ENCODE data around the gene GPR142. TPM values are rescaled to one million over a fixed set of nuclear protein-coding genes. Genes with fewer than 3 reads are reported as not detected.
A peak's percentile ranks its signal among the peaks of the same experiment; 100 is the strongest.

Gene GPR142
- total and polyA plus RNA-seq, 2 of the 13 experiments (the other 11 are each of a cell fraction or from before 2014, with no cell fraction given), result not detected

DNA sequence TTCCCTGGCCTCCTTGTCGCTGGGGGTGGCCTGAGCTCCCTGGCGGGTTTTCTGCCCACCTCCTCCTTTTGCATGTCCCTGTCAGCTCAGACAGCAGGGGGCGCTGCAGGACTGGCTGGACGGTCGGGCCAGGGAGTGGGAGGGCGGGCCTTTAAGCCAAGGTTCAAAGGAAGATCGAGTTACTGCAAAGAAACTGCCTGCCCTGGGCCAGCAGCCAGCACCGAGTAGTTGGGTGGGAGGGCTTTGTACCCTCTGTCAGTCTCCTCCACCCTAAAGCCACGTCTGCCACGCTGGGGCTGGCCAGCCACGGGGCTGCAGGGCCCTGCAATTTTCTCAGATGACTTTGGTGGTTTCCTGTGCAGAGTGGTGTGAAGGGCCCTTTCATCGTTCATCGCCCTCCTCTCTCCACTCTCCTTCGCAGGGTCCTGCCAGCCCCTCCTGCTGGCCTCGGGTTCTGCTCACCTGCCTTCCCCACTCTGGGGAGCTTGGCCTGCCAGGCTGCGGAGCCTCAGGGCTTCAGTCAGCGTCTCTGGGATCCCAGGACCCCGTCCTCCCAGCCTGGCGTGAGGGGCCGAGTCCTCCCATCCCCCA, 12.3 kb downstream of the GPR142 start (continued):
- TF ChIP-seq MTA3 (CRISPR knock-in tag; IDR thresholded peaks at IDR 0.05) (no peak), ZNF230 (CRISPR knock-in tag; IDR thresholded peaks at IDR 0.05) (0 out of 2 replicates have a peak, but pooled peaks have one; percentile 45), KLF12 (CRISPR knock-in tag; IDR thresholded peaks at IDR 0.05; ENCODE audit: borderline replicate concordance) (0 out of 2 replicates have a peak, but pooled peaks have one; percentile 58), ZNF775 (CRISPR knock-in tag; IDR thresholded peaks at IDR 0.05; ENCODE audit: borderline replicate concordance) (no peak), THAP11 (CRISPR knock-in tag; IDR thresholded peaks at IDR 0.05) (peak; percentile 56; the same call in 1 of the 2 replicates), MAZ (IDR thresholded peaks at IDR 0.05; ENCODE audit: borderline replicate concordance, low read depth, low read length) (peak; percentile 71; the same call in 1 of the 2 replicates), MAZ (CRISPR knock-in tag; IDR thresholded peaks at IDR 0.05; ENCODE audit: low read depth) (no peak; the same call in 1 of the 2 replicates), MEF2D (CRISPR knock-in tag; IDR thresholded peaks at IDR 0.05) (peak; percentile 53; the same call in 1 of the 2 replicates), ZKSCAN1 (IDR thresholded peaks at IDR 0.05; ENCODE audit: low read length) (peak; percentile 24; the same call in 1 of the 2 replicates), MED1 (CRISPR knock-in tag; IDR thresholded peaks at IDR 0.05) (peak; percentile 63), MEIS2 (CRISPR knock-in tag; IDR thresholded peaks at IDR 0.05) (peak; percentile 26; the same call in 1 of the 2 replicates), YEATS2 (CRISPR knock-in tag; IDR thresholded peaks at IDR 0.05; ENCODE audit: borderline replicate concordance) (peak; percentile 54; the same call in 1 of the 2 replicates), ZNF556 (CRISPR knock-in tag; IDR thresholded peaks at IDR 0.05; ENCODE audit: borderline replicate concordance) (peak; percentile 86; the same call in 1 of the 2 replicates), HDAC1 (CRISPR knock-in tag; IDR thresholded peaks at IDR 0.05) (peak; percentile 41), ZNF839 (CRISPR knock-in tag; IDR thresholded peaks at IDR 0.05; ENCODE audit: borderline replicate concordance) (0 out of 2 replicates have a peak, but pooled peaks have one; percentile 50), SP1 (IDR thresholded peaks at IDR 0.05) (no peak), SP1 (CRISPR knock-in tag; IDR thresholded peaks at IDR 0.05) (peak; percentile 76), BHLHE40 (IDR thresholded peaks at IDR 0.05; ENCODE audit: low read length) (peak; percentile 50; the same call in 1 of the 2 replicates), HIVEP1 (CRISPR knock-in tag; IDR thresholded peaks at IDR 0.05) (0 out of 2 replicates have a peak, but pooled peaks have one; percentile 24), MXI1 (IDR thresholded peaks at IDR 0.05; ENCODE audit: borderline replicate concordance, low read depth, low read length) (peak; percentile 72; the same call in 1 of the 3 replicates)
- TF ChIP-seq, protein P1, sequence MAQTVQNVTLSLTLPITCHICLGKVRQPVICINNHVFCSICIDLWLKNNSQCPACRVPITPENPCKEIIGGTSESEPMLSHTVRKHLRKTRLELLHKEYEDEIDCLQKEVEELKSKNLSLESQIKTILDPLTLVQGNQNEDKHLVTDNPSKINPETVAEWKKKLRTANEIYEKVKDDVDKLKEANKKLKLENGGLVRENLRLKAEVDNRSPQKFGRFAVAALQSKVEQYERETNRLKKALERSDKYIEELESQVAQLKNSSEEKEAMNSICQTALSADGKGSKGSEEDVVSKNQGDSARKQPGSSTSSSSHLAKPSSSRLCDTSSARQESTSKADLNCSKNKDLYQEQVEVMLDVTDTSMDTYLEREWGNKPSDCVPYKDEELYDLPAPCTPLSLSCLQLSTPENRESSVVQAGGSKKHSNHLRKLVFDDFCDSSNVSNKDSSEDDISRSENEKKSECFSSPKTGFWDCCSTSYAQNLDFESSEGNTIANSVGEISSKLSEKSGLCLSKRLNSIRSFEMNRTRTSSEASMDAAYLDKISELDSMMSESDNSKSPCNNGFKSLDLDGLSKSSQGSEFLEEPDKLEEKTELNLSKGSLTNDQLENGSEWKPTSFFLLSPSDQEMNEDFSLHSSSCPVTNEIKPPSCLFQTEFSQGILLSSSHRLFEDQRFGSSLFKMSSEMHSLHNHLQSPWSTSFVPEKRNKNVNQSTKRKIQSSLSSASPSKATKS (CRISPR knock-in tag; IDR thresholded peaks at IDR 0.05), result no peak
- TF ChIP-seq, protein P2, sequence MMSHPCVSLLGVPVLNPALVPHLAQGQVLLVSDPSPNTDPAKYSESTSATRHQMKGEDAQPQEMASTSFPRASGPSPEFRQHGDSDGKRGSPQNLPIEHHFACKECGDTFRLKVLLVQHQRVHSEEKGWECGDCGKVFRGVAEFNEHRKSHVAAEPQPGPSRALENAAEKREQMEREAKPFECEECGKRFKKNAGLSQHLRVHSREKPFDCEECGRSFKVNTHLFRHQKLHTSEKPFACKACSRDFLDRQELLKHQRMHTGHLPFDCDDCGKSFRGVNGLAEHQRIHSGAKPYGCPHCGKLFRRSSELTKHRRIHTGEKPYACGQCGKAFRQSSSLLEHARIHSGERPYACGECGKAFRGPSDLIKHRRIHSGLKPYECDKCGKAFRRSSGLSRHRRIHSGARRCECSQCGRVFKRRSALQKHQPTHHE (CRISPR knock-in tag; IDR thresholded peaks at IDR 0.05; ENCODE audit: borderline replicate concordance), result peak; percentile 31; the same call in 1 of the 2 replicates
- TF ChIP-seq, protein P3, sequence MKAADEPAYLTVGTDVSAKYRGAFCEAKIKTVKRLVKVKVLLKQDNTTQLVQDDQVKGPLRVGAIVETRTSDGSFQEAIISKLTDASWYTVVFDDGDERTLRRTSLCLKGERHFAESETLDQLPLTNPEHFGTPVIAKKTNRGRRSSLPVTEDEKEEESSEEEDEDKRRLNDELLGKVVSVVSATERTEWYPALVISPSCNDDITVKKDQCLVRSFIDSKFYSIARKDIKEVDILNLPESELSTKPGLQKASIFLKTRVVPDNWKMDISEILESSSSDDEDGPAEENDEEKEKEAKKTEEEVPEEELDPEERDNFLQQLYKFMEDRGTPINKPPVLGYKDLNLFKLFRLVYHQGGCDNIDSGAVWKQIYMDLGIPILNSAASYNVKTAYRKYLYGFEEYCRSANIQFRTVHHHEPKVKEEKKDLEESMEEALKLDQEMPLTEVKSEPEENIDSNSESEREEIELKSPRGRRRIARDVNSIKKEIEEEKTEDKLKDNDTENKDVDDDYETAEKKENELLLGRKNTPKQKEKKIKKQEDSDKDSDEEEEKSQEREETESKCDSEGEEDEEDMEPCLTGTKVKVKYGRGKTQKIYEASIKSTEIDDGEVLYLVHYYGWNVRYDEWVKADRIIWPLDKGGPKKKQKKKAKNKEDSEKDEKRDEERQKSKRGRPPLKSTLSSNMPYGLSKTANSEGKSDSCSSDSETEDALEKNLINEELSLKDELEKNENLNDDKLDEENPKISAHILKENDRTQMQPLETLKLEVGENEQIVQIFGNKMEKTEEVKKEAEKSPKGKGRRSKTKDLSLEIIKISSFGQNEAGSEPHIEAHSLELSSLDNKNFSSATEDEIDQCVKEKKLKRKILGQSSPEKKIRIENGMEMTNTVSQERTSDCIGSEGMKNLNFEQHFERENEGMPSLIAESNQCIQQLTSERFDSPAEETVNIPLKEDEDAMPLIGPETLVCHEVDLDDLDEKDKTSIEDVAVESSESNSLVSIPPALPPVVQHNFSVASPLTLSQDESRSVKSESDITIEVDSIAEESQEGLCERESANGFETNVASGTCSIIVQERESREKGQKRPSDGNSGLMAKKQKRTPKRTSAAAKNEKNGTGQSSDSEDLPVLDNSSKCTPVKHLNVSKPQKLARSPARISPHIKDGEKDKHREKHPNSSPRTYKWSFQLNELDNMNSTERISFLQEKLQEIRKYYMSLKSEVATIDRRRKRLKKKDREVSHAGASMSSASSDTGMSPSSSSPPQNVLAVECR (CRISPR knock-in tag; IDR thresholded peaks at IDR 0.05; ENCODE audit: borderline replicate concordance), result no peak

Measured in HepG2 (cell line).